OCI-LY1 (cell line): ENCODE measurements around the gene GNB1L.

Source experiments
- EZH2 ChIP-seq: fragments of 200-600 bp; sonication (generic), shearing (Covaris generic); IDR thresholded peaks from 2 replicates; pipeline ENCODE4 v1.8.0; 2017; ENCODE audit warnings: borderline replicate concordance, mixed run types, mild to moderate bottlenecking, antibody characterized with exemption, low read length, moderate library complexity, mixed read lengths
- TF ChIP-seq, protein P1 (sequence below): fragments of 200-600 bp; sonication (generic), shearing (Covaris generic); IDR thresholded peaks from 2 replicates; pipeline ENCODE4 v1.5.1; 2017; ENCODE audit warnings: mild to moderate bottlenecking, antibody characterized with exemption, low read length, moderate library complexity, mixed read lengths

DNA sequence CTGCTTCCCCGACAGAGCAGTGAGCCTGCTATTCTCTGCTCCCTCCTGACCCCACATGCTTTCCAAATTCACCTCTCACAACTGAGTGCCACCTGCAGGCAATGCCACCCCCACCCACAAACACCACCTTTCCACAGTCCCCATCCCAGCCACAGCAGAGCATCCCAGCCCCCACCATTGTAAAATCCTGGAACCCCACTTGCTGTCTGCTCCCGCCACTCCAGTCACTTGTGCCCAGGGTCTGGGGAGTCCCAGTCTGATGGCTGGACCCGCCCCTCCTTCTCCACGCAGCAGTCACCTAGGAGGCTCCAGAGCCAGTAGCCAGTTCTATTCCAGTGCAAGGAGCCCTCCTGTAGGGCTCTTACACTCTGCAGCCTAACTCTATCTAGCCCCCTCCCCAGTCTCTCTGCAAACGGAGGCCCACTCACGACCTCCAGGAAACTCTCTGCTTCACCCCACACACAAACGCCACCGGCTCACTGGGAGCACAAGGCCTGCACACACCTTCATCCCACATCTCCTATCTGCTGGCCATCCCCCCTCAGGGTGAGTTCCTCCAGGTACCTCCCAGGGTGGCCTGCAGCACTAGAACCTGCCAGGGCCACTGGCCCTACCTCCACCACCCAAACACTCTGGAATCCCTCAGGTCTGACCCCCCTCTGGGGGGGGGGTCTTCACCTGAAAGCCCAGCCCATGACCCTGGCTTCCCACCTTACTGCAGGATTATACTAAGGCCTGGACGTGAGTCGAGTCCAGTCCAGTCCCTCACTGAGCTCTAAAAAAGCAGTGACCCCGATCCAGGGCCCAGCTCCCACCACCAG lies 1.4 kb downstream of the GNB1L start:
- TF ChIP-seq, protein P1, sequence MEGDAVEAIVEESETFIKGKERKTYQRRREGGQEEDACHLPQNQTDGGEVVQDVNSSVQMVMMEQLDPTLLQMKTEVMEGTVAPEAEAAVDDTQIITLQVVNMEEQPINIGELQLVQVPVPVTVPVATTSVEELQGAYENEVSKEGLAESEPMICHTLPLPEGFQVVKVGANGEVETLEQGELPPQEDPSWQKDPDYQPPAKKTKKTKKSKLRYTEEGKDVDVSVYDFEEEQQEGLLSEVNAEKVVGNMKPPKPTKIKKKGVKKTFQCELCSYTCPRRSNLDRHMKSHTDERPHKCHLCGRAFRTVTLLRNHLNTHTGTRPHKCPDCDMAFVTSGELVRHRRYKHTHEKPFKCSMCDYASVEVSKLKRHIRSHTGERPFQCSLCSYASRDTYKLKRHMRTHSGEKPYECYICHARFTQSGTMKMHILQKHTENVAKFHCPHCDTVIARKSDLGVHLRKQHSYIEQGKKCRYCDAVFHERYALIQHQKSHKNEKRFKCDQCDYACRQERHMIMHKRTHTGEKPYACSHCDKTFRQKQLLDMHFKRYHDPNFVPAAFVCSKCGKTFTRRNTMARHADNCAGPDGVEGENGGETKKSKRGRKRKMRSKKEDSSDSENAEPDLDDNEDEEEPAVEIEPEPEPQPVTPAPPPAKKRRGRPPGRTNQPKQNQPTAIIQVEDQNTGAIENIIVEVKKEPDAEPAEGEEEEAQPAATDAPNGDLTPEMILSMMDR, result no peak
- TF ChIP-seq EZH2, result no peak
